GM19467 (cell line): Measurements from ENCODE around the gene BFSP2.
"Not testable (repeated sequence)": the region's sequence is repeated elsewhere in the genome, so short reads cannot be mapped to it uniquely, and the experiment has no call there.

ENCODE experiments used
- ATAC-seq: cut with Tn5 transposase; IDR thresholded peaks from one replicate; pipeline ENCODE4 v1.9.1; 2021; ENCODE audit warnings: mild to moderate bottlenecking, moderate library complexity; ENCODE audit not compliant: unreplicated experiment

Gene BFSP2

GRCh38 chr3:133452641-133453319 is 52.9 kb downstream of the BFSP2 start:
- no peak for ATAC-seq

GRCh38 chr3:133453383-133453782 is 53.5 kb downstream of the BFSP2 start:
- no peak for ATAC-seq

- ATAC-seq: no peak
These were observed 55.4 kb downstream of the BFSP2 start for GRCh38 chr3:133455281-133455680.

- no peak for ATAC-seq
These were observed 56.1 kb downstream of the BFSP2 start for GRCh38 chr3:133455960-133456359.

- no peak for ATAC-seq
These were observed 57.2 kb downstream of the BFSP2 start for GRCh38 chr3:133457025-133457424.

GRCh38 chr3:133457465-133458067 is 57.7 kb downstream of the BFSP2 start:
- ATAC-seq: no peak

GRCh38 chr3:133459400-133459799 is 59.5 kb downstream of the BFSP2 start:
- ATAC-seq: no peak

GRCh38 chr3:133460809-133461208 is 61.0 kb downstream of the BFSP2 start:
- ATAC-seq: no peak

- no peak for ATAC-seq
These were observed 61.4 kb downstream of the BFSP2 start for GRCh38 chr3:133461291-133461690.

- no peak for ATAC-seq
These were observed 63.5 kb downstream of the BFSP2 start for GRCh38 chr3:133463347-133463860.

- ATAC-seq: no peak
These were observed 64.7 kb downstream of the BFSP2 start for GRCh38 chr3:133464573-133464972.

- ATAC-seq: no peak
These were observed 66.9 kb downstream of the BFSP2 start for GRCh38 chr3:133466531-133467386.

GRCh38 chr3:133467780-133468179 is 67.9 kb downstream of the BFSP2 start:
- no peak for ATAC-seq

GRCh38 chr3:133468251-133468721 is 68.4 kb downstream of the BFSP2 start:
- ATAC-seq: no peak

- ATAC-seq: no peak
These were observed 69.4 kb downstream of the BFSP2 start for GRCh38 chr3:133469140-133469731.

- ATAC-seq: no peak
These were observed 72.4 kb downstream of the BFSP2 start for GRCh38 chr3:133472242-133472641.

GRCh38 chr3:133472889-133473288 is 73.0 kb downstream of the BFSP2 start:
- ATAC-seq: no peak

GRCh38 chr3:133473472-133474191 is 73.8 kb downstream of the BFSP2 start:
- ATAC-seq: not testable (repeated sequence)

GRCh38 chr3:133474251-133474801 is 74.5 kb downstream of the BFSP2 start:
- no peak for ATAC-seq

- no peak for ATAC-seq
These were observed 75.0 kb downstream of the BFSP2 start for GRCh38 chr3:133474817-133475216.
